Cardiac muscle cell (in vitro differentiated cells and primary cell): Measurements from ENCODE around the gene IGSF21. TPM values are rescaled to one million over a fixed set of nuclear protein-coding genes. Genes with fewer than 3 reads are reported as not detected.

Experiments
- DNase-seq, 2 donors: peaks; one replicate each; pipeline versions ENCODE4 v3.0.0 to v3.0.0-alpha.2; 2010 to 2017; ENCODE audit warnings: low read depth in 1 of 2, low spot score in 1 of 2
- H3K27ac ChIP-seq: fragments of 200-600 bp; sonication (generic); 2 replicates; pipeline ENCODE4 v1.5.1; 2016
- H3K27me3 ChIP-seq: fragments of 200-600 bp; sonication (generic); 2 replicates; pipeline ENCODE4 v1.6.0; 2016; ENCODE audit warnings: control low read depth
- H3K36me3 ChIP-seq: fragments of 200-600 bp; sonication (generic); 2 replicates; pipeline ENCODE4 v1.5.1; 2016; ENCODE audit warnings: control low read depth
- H3K4me1 ChIP-seq: fragments of 200-600 bp; sonication (generic); 2 replicates; pipeline ENCODE4 v1.8.1; 2017; ENCODE audit warnings: low read depth, mild to moderate bottlenecking, mixed run types
- H3K4me3 ChIP-seq: fragments of 200-600 bp; sonication (generic); 2 replicates; pipeline ENCODE4 v1.5.1; 2016; ENCODE audit warnings: mild to moderate bottlenecking
- H3K9me3 ChIP-seq: fragments of 200-600 bp; sonication (generic); 2 replicates; pipeline ENCODE4 v1.5.1; 2017; ENCODE audit warnings: low read depth, mild to moderate bottlenecking, control low read depth
- CTCF ChIP-seq: IDR thresholded peaks from 2 replicates; pipeline ENCODE4 v1.5.1; 2012; ENCODE audit warnings: low read depth, mild to moderate bottlenecking, low read length
- polyA plus RNA-seq: library from polyadenylated mRNA; unstranded; fragments of >200 nt; fragmentation: Nextera tagmentation; extraction: Ambion mirVana; gene quantifications from 2 replicates; pipeline ENCODE4 v1.2.1, GENCODE V29; 2016
- total RNA-seq: library from RNA; depleted of rRNA; stranded (reverse); fragments of >200 nt; gene quantifications from 2 replicates; pipeline ENCODE4 v1.2.3, GENCODE V29; 2016

IGSF21 gene
- total and polyA plus RNA-seq, 2 experiments from 2014 or later, result 0.06 TPM; not detected in 1

DNA sequence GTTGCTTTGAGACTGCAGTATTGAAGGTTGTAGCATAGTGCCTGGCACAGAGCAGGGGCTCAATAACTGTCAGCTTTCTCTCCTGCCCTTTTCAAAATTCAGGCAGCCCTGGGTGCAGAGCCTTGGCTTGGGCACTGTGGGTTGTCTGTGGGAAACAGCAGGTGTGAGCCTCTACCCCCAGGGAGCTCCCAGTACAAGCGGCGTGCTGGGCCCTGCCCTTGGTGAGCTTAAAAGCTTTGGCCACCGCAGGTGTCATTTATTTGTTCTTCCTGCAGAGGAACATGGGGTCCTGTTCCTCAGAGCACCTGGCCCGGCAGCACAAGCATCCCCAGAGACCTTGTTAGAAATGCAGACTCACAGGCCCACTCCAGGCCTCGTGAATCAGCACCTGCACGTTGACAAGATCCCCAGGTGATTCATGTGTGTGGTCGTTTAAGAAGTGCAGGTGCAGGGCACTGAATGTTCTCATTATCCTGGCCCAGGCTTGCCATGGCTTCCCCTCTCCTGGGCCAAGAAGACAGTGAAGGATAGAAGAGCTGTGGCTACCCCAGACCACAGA is 29.9 kb upstream of the IGSF21 start:
- DNase-seq, result no peak
- H3K27me3 ChIP-seq, result peaks cover 13% of the 10 kb centered on the region

GRCh38 chr1:18079941-18080735 is 27.5 kb upstream of the IGSF21 start:
- no peak for TF ChIP-seq CTCF
- Histone ChIP-seq H3K9me3 (no peaks in the 10 kb centered on the region), H3K36me3 (no peaks in the 10 kb centered on the region), H3K27me3 (peaks cover 13% of the 10 kb centered on the region), H3K27ac (no peak overlapping the region), H3K4me3 (no peak overlapping the region), H3K4me1 (no peaks in the 10 kb centered on the region)
- no peak for DNase-seq

More for the DNA sequence above, 29.9 kb upstream of the IGSF21 start:
- Histone ChIP-seq H3K4me3 (no peak overlapping the region), H3K9me3 (no peaks in the 10 kb centered on the region), H3K36me3 (no peaks in the 10 kb centered on the region), H3K4me1 (no peaks in the 10 kb centered on the region), H3K27ac (no peak overlapping the region)
- TF ChIP-seq CTCF, result no peak

DNA sequence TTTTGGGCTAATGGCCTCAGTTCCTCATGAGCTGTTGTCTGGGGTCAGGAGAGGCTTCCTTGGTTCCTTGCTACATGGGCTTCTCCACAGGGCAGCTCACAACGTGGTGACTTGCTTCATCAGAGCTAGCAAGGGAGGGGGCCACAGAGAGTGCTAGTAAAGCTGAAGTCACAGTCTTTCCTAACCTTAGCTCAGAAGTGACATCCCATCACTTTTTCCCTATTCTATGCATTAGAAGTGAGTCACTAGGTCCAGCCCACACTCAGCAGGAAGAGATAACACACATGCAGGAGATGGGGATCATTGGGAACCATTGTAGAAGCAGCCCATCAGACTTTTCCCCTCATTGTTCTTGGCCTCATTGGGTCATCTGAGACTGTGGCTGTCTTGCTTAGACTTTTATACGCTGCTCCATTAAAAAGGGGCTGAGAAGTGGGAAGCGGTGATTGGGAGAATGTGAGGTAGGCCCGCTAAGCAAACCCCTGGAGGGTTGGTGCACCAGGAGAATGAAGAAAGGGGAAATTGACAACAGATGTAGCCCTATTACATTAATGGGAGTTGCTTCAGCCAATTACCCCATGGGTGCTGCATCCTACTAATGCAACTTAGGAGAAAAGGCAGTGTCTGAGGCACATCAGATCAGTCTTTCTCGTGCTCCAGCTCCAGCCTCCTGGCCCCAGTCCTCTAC is 22.1 kb upstream of the IGSF21 start:
- H3K4me3 ChIP-seq, result no peak overlapping the region
- no peak overlapping the region for H3K27ac ChIP-seq
- TF ChIP-seq CTCF, result no peak
- no peaks in the 10 kb centered on the region for H3K36me3 ChIP-seq
- H3K9me3 ChIP-seq, result no peaks in the 10 kb centered on the region
- H3K27me3 ChIP-seq, result no peaks in the 10 kb centered on the region
- no peak for DNase-seq
- H3K4me1 ChIP-seq, result no peaks in the 10 kb centered on the region

DNA sequence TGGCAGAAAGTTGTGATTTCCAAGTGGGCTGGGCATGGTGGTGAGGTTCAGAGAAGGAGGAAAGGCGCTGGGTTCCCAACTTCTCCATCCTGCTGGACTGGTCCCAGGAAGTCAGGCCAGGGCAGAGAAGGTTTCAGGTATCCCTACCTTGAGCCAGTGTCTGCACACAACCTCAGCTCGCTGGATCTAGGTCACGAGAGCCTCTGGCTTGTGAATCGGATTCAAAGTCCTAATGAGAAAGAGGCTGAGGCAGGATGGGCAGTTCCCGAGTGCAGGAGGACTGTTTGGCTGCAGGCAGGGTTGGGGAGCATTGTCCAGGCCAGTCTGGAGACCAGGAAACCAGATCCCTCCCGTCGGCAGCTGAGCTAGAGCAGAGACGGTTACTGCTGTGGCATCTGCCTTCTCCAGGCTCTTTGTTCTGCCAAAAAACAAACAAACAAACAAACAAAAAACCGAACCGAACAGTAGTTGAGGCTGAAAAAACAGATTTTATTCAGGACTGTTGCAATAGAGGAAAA is 19.5 kb upstream of the IGSF21 start:
- Histone ChIP-seq H3K9me3 (no peaks in the 10 kb centered on the region), H3K4me1 (no peaks in the 10 kb centered on the region), H3K36me3 (no peaks in the 10 kb centered on the region), H3K27me3 (no peaks in the 10 kb centered on the region), H3K27ac (no peak overlapping the region), H3K4me3 (no peak overlapping the region)
- no peak for TF ChIP-seq CTCF
- DNase-seq, result no peak

DNA sequence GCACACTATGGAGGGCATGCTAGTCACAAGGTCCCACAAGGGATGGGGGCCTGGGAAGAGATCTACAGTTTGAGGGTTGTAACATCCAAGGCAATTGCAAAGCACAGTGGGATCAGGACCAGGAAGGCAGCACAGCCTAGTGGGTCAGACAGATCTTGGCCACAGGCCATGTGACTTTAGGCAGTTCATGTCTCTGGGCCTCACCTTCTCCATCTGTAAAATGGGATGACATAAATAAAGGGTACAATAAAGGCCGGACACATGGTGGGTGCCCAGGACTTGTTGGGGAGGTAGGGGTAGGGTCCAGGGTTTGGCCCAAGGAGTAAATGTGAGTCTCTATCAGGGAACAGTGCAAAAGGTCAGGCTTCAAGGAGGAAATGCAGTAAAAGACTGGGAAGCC is 18.1 kb upstream of the IGSF21 start:
- Histone ChIP-seq H3K4me1 (no peaks in the 10 kb centered on the region), H3K9me3 (no peaks in the 10 kb centered on the region), H3K27ac (no peak overlapping the region), H3K27me3 (no peaks in the 10 kb centered on the region), H3K36me3 (no peaks in the 10 kb centered on the region), H3K4me3 (no peak overlapping the region)
- DNase-seq, result no peak
- no peak for TF ChIP-seq CTCF
